IMR-90 (cell line): Measurements from ENCODE around the gene SLC35F6. TPM values are rescaled to one million over a fixed set of nuclear protein-coding genes. Genes with fewer than 3 reads are reported as not detected.

ENCODE experiments used
- ATAC-seq: fragments of 200-7000 bp; cut with Tn5 transposase; 2 replicates; pipeline ENCODE4 v1.9.1; 2020; ENCODE audit warnings: low read depth, mild to moderate bottlenecking, moderate library complexity
- BruUV-seq: library from RNA; stranded (reverse); fragments of 400-500 nt; replicated peaks from 2 replicates; lab custom pipeline; 2021; lab: Mats Ljungman, UMichigan
- CTCF ChIA-PET: fragments of 300-600 bp; formaldehyde crosslinking; extraction: SDS; loops from one replicate; lab custom pipeline; 2021; ENCODE audit warnings: antibody characterized with exemption; lab: Yijun Ruan, JAX
- POLR2A ChIA-PET: fragments of 300-600 bp; sonication (Branson Sonifier 250); formaldehyde crosslinking; loops from one replicate; lab custom pipeline; 2022; ENCODE audit warnings: antibody characterized with exemption; ENCODE audit not compliant: unreplicated experiment; lab: Charles Lee
- DNase-seq: peaks from one replicate; pipeline ENCODE4 v3.0.0; 2013
- H2AFZ ChIP-seq: replicated peaks from 2 replicates; pipeline ENCODE3; 2013; ENCODE audit warnings: low read length, mild to moderate bottlenecking; ENCODE audit not compliant: poor library complexity
- H2AK5ac ChIP-seq: 2 replicates; pipeline ENCODE4 v1.6.1; 2013; ENCODE audit warnings: low read depth, low read length, inconsistent platforms
- H2AK9ac ChIP-seq: replicated peaks from 2 replicates; pipeline ENCODE3; 2013; ENCODE audit warnings: mild to moderate bottlenecking, low read depth, low read length, moderate library complexity; ENCODE audit not compliant: poor library complexity
- H2BK120ac ChIP-seq: 2 replicates; pipeline ENCODE4 v1.6.1; 2013; ENCODE audit warnings: low read depth, low read length, inconsistent platforms
- H2BK15ac ChIP-seq: 3 replicates; pipeline ENCODE4 v1.6.1; 2013; ENCODE audit warnings: low read depth, low read length, inconsistent platforms
- H2BK20ac ChIP-seq: 2 replicates; pipeline ENCODE4 v1.6.1; 2013; ENCODE audit warnings: low read depth, mild to moderate bottlenecking, inconsistent platforms, low read length, moderate library complexity
- H2BK5ac ChIP-seq: 2 replicates; pipeline ENCODE4 v1.6.1; 2013; ENCODE audit warnings: mild to moderate bottlenecking, low read depth, low read length, inconsistent platforms; ENCODE audit not compliant: poor library complexity, severe bottlenecking
- H3K14ac ChIP-seq: replicated peaks from 2 replicates; pipeline ENCODE4 v1.6.1; 2013; ENCODE audit warnings: low read depth, low read length, inconsistent platforms
- H3K18ac ChIP-seq: 2 replicates; pipeline ENCODE4 v1.6.1; 2013; ENCODE audit warnings: low read depth, low read length, control low read depth
- H3K23ac ChIP-seq: 2 replicates; pipeline ENCODE4 v1.6.1; 2013; ENCODE audit warnings: low read depth, low read length, inconsistent platforms
- H3K27ac ChIP-seq: 2 replicates; pipeline ENCODE4 v1.5.1; 2013; ENCODE audit warnings: mild to moderate bottlenecking, control low read depth, low read length; ENCODE audit not compliant: insufficient read depth
- H3K27me3 ChIP-seq: 2 replicates; pipeline ENCODE4 v1.6.1; 2013; ENCODE audit warnings: low read length; ENCODE audit not compliant: control insufficient read depth, insufficient read depth
- H3K36me3 ChIP-seq: 2 replicates; pipeline ENCODE4 v1.6.1; 2013; ENCODE audit warnings: low read length, mixed read lengths; ENCODE audit not compliant: control insufficient read depth, insufficient read depth
- H3K4ac ChIP-seq: 2 replicates; pipeline ENCODE4 v1.6.1; 2013; ENCODE audit warnings: low read depth, low read length, inconsistent platforms
- H3K4me1 ChIP-seq: 2 replicates; pipeline ENCODE4 v1.6.1; 2013; ENCODE audit warnings: low read length, mixed read lengths; ENCODE audit not compliant: control insufficient read depth, insufficient read depth
- H3K4me2 ChIP-seq: 2 replicates; pipeline ENCODE4 v1.6.1; 2013; ENCODE audit warnings: low read depth, mild to moderate bottlenecking, control low read depth, low read length, moderate library complexity
- H3K4me3 ChIP-seq: 2 replicates; pipeline ENCODE4 v1.5.1; 2013; ENCODE audit warnings: low read depth, mild to moderate bottlenecking, control low read depth, low read length, moderate library complexity; ENCODE audit not compliant: insufficient read depth
- H3K56ac ChIP-seq: 2 replicates; pipeline ENCODE4 v1.6.1; 2013; ENCODE audit warnings: low read length, inconsistent platforms; ENCODE audit not compliant: insufficient read depth; ENCODE audit errors: extremely low read depth
- H3K79me1 ChIP-seq, 2 experiments: 2 replicates each; pipeline ENCODE4 v1.6.1; 2013; ENCODE audit warnings: low read length in 2 of 2, inconsistent platforms in 1 of 2, low read depth in 1 of 2
- H3K9ac ChIP-seq: 2 replicates; pipeline ENCODE4 v1.6.1; 2013; ENCODE audit warnings: low read depth, low read length, control low read depth
- H3K9me1 ChIP-seq: 2 replicates; pipeline ENCODE4 v1.6.1; 2013; ENCODE audit warnings: low read length, inconsistent platforms; ENCODE audit not compliant: insufficient read depth
- H3K9me3 ChIP-seq: 2 replicates; pipeline ENCODE4 v1.6.1; 2013; ENCODE audit warnings: low read length; ENCODE audit not compliant: control insufficient read depth, insufficient read depth
- H4K20me1 ChIP-seq: 2 replicates; pipeline ENCODE4 v1.6.1; 2013; ENCODE audit warnings: low read length, inconsistent platforms; ENCODE audit not compliant: insufficient read depth
- H4K5ac ChIP-seq: 2 replicates; pipeline ENCODE4 v1.6.1; 2013; ENCODE audit warnings: mild to moderate bottlenecking, low read depth, low read length, control low read depth
- H4K8ac ChIP-seq, 2 experiments: 2 replicates each; pipeline ENCODE4 v1.6.1; 2013; ENCODE audit warnings: low read depth in 2 of 2, low read length in 2 of 2, control low read depth in 1 of 2, inconsistent platforms in 1 of 2
- H4K91ac ChIP-seq: 2 replicates; pipeline ENCODE4 v1.6.1; 2013; ENCODE audit warnings: low read depth, low read length, inconsistent platforms; ENCODE audit not compliant: insufficient read depth
- BHLHE40 ChIP-seq: fragments of 150-350 bp; IDR thresholded peaks from 2 replicates; pipeline ENCODE4 v1.6.1; 2016; ENCODE audit warnings: mild to moderate bottlenecking, low read depth, low read length
- CEBPB ChIP-seq: IDR thresholded peaks from 2 replicates; pipeline ENCODE4 v1.6.1; 2012; ENCODE audit warnings: low read depth, low read length, improper control_type of control experiment
- CHD1 ChIP-seq: IDR thresholded peaks from 2 replicates; pipeline ENCODE4 v1.6.1; 2012; ENCODE audit warnings: low read depth, low read length, improper control_type of control experiment
- ELK1 ChIP-seq: fragments of 150-350 bp; IDR thresholded peaks from 2 replicates; pipeline ENCODE4 v1.6.1; 2016; ENCODE audit warnings: low read depth, mild to moderate bottlenecking, low read length, moderate library complexity, borderline replicate concordance
- FOS ChIP-seq: fragments of 150-350 bp; IDR thresholded peaks from 2 replicates; pipeline ENCODE4 v1.6.1; 2016; ENCODE audit warnings: low read depth, low read length
- MAFK ChIP-seq: IDR thresholded peaks from 2 replicates; pipeline ENCODE4 v1.6.1; 2012; ENCODE audit warnings: low read depth, low read length, improper control_type of control experiment
- MAZ ChIP-seq: IDR thresholded peaks from 2 replicates; pipeline ENCODE4 v1.6.1; 2012; ENCODE audit warnings: low read depth, mild to moderate bottlenecking, low read length, improper control_type of control experiment, moderate library complexity, borderline replicate concordance
- MXI1 ChIP-seq: IDR thresholded peaks from 2 replicates; pipeline ENCODE4 v1.6.1; 2012; ENCODE audit warnings: low read depth, mild to moderate bottlenecking, low read length, moderate library complexity, borderline replicate concordance
- NFE2L2 ChIP-seq: fragments of 150-350 bp; IDR thresholded peaks from 2 replicates; pipeline ENCODE4 v1.6.1; 2016; ENCODE audit warnings: low read depth, mild to moderate bottlenecking, low read length
- POLR2A ChIP-seq: IDR thresholded peaks from 2 replicates; pipeline ENCODE4 v1.6.1; 2012; ENCODE audit warnings: mild to moderate bottlenecking, low read depth, low read length
- RAD21 ChIP-seq: IDR thresholded peaks from 2 replicates; pipeline ENCODE4 v1.6.1; 2012; ENCODE audit warnings: low read length, improper control_type of control experiment
- RCOR1 ChIP-seq: IDR thresholded peaks from 2 replicates; pipeline ENCODE4 v1.6.1; 2012; ENCODE audit warnings: mild to moderate bottlenecking, low read length, improper control_type of control experiment; ENCODE audit not compliant: insufficient replicate concordance
- RFX5 ChIP-seq: IDR thresholded peaks from 2 replicates; pipeline ENCODE4 v1.8.0; 2012; ENCODE audit warnings: low read depth, mild to moderate bottlenecking, low read length, moderate library complexity
- SMC3 ChIP-seq: fragments of 150-350 bp; IDR thresholded peaks from 2 replicates; pipeline ENCODE4 v1.6.1; 2016; ENCODE audit warnings: low read depth, mild to moderate bottlenecking, antibody characterized with exemption, low read length, moderate library complexity
- WGBS, 2 experiments: methylation state at CpG; one replicate each; pipeline versions ENCODE4 v1.1.5 to v1.1.7; 2013; ENCODE audit warnings: missing lambda C conversion rate in 2 of 2; ENCODE audit not compliant: insufficient read length in 1 of 2; ENCODE audit errors: extremely low coverage in 2 of 2; 5-methylcytosine and 5-hydroxymethylcytosine counted together
- dilution Hi-C: fragments of 300-500 bp; cut with HindIII; formaldehyde crosslinking; loops from one replicate; pipeline ENCODE4 v1.14.3; 2018; ENCODE audit warnings: low sequenced_read_pairs; ENCODE audit not compliant: unreplicated experiment
- in situ Hi-C: fragments of 300-500 bp; cut with MboI; formaldehyde crosslinking; loops from 3 replicates; pipeline ENCODE4 v1.14.3; 2019; ENCODE audit warnings: low sequenced_read_pairs, inconsistent platforms, mixed read lengths
- intact Hi-C: fragments of 100-400 bp; cut with micrococcal nuclease; formaldehyde crosslinking; loops from 2 replicates; pipeline ENCODE4 v1.10.0; 2022
- polyA plus RNA-seq, 3 experiments: library from polyadenylated mRNA; depleted of rRNA; stranded (reverse); fragments of >200 nt; gene quantifications; 2 replicates each; pipeline ENCODE4 v1.2.3, GENCODE V29; 2012; ENCODE audit warnings: low replicate concordance in 1 of 3
- total RNA-seq: library from RNA; depleted of rRNA; stranded (reverse); fragments of >200 nt; gene quantifications from 2 replicates; pipeline ENCODE4 v1.2.3, GENCODE V29; 2012
- TF ChIP-seq, protein P1 (sequence below): fragments of 150-350 bp; IDR thresholded peaks from 2 replicates; pipeline ENCODE4 v1.6.1; 2017; ENCODE audit warnings: mild to moderate bottlenecking, antibody characterized with exemption, low read length, low read depth
- TF ChIP-seq, protein P2 (sequence below): conservative IDR thresholded peaks from 2 replicates; pipeline ENCODE4 v1.5.1; 2012; ENCODE audit warnings: mild to moderate bottlenecking, low read depth, low read length, improper control_type of control experiment

Gene SLC35F6
- total and polyA plus RNA-seq, 2 of the 4 experiments (the other 2 are of a cell fraction), result 19.1 to 30.6 TPM

GRCh38 chr2:26740346-26740745 lies 23.7 kb upstream of the SLC35F6 start:
- dilution Hi-C loops (no loop called here), intact Hi-C loops (loop anchor here (10.0 kb wide), 1 partner anchor 396 kb away; the partner anchor contains the start of genes ADGRF3 and SELENOI), in situ Hi-C loops (loop anchor here (5.0 kb wide), 1 partner anchor 138 kb away; no protein-coding TSS in a partner anchor)
- Histone ChIP-seq H3K9me1 (no peaks in the 10 kb centered on the region), H3K27me3 (peaks cover 7% of the 10 kb centered on the region; the same call in 1 of the 2 replicates), H2BK120ac (no peak overlapping the region), H3K4me2 (no peak overlapping the region), H2AK9ac (peak overlapping the region; percentile 24), H4K5ac (no peak overlapping the region), H3K18ac (no peak overlapping the region), H3K79me1 (no peaks in the 10 kb centered on the region), H3K27ac (no peak overlapping the region), H2AK5ac (no peak overlapping the region), H2BK15ac (no peak overlapping the region), H3K23ac (no peak overlapping the region), H3K9ac (no peak overlapping the region), H2BK5ac (no peak overlapping the region), H3K14ac (no peak overlapping the region), H3K9me3 (no peaks in the 10 kb centered on the region), H2BK20ac (no peak overlapping the region), H3K4ac (no peak overlapping the region), H4K8ac (no peak overlapping the region), H4K91ac (no peak overlapping the region), H4K20me1 (no peaks in the 10 kb centered on the region), H3K36me3 (no peaks in the 10 kb centered on the region), H3K4me1 (no peaks in the 10 kb centered on the region), H3K4me3 (no peak overlapping the region), H2AFZ (peak overlapping the region; percentile 32), H3K56ac (no peak overlapping the region)
- no TSS peak for BruUV-seq
- ChIA-PET CTCF (interaction anchor here (0.6 to 0.8 kb wide), 2 partner anchors 26 to 135 kb away, joined by 3 read pairs; no protein-coding TSS in a partner anchor), POLR2A (no interaction called here)
- 94% methylated on average over 2 of the region's 6 CpGs; no CpG with 5 or more reads in 1 of the 2 experiments for WGBS, 2 experiments
- ATAC-seq (no peak), DNase-seq (no peak)
- TF ChIP-seq POLR2A (no peak), MXI1 (no peak), CEBPB (no peak), RFX5 (no peak), MAFK (no peak), MAZ (no peak), ELK1 (no peak), CHD1 (no peak), BHLHE40 (no peak), FOS (no peak), RCOR1 (no peak), NFE2L2 (no peak), RAD21 (no peak), SMC3 (no peak)
- TF ChIP-seq, protein P1, sequence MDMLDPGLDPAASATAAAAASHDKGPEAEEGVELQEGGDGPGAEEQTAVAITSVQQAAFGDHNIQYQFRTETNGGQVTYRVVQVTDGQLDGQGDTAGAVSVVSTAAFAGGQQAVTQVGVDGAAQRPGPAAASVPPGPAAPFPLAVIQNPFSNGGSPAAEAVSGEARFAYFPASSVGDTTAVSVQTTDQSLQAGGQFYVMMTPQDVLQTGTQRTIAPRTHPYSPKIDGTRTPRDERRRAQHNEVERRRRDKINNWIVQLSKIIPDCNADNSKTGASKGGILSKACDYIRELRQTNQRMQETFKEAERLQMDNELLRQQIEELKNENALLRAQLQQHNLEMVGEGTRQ, result no peak
- TF ChIP-seq, protein P2, sequence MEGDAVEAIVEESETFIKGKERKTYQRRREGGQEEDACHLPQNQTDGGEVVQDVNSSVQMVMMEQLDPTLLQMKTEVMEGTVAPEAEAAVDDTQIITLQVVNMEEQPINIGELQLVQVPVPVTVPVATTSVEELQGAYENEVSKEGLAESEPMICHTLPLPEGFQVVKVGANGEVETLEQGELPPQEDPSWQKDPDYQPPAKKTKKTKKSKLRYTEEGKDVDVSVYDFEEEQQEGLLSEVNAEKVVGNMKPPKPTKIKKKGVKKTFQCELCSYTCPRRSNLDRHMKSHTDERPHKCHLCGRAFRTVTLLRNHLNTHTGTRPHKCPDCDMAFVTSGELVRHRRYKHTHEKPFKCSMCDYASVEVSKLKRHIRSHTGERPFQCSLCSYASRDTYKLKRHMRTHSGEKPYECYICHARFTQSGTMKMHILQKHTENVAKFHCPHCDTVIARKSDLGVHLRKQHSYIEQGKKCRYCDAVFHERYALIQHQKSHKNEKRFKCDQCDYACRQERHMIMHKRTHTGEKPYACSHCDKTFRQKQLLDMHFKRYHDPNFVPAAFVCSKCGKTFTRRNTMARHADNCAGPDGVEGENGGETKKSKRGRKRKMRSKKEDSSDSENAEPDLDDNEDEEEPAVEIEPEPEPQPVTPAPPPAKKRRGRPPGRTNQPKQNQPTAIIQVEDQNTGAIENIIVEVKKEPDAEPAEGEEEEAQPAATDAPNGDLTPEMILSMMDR, result no peak
